Transverse colon (tissue), 3 donors: Measurements from ENCODE around the gene SPRR2F.

ENCODE experiments used
- CTCF ChIP-seq, 5 experiments: fragments of 200-600 bp in 3 of 5; fragments of 450-650 bp in 2 of 5; sonication (generic) in 3 of 5; IDR thresholded peaks; 1 replicate in 2 of 5; 2 replicates in 3 of 5; pipeline ENCODE4 v1.5.1; 2016 to 2017; ENCODE audit warnings: antibody characterized with exemption in 5 of 5, inconsistent platforms in 3 of 5, mild to moderate bottlenecking in 2 of 5, moderate library complexity in 1 of 5
- EP300 ChIP-seq: sonication (generic); formaldehyde crosslinking; IDR thresholded peaks from one replicate; pipeline ENCODE4 v1.6.1; 2017; ENCODE audit warnings: antibody characterized with exemption, low read depth
- POLR2A ChIP-seq: fragments of 450-650 bp; IDR thresholded peaks from one replicate; pipeline ENCODE4 v1.6.1; 2016; ENCODE audit warnings: antibody characterized with exemption, mild to moderate bottlenecking, moderate library complexity

DNA sequence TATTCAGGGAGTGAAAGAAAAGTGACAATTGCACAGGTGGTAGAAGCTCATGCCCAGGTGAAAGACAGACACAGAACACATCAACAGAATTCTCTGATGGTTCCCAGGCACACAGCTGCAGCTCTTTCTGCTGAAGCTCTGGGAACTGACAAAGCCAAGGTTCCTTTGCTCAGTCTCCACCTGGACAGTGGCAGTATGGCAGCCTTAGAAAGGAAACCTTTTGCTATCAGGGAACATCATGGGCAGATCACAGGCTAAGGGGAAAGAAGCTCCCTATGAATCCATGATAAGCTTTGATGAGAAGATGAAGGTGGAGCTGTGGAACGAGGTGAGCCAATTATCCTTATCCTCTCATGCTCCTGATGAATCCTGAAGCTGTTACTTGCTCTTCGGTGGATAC is 43.1 kb downstream of the SPRR2F start:
- TF ChIP-seq CTCF (IDR thresholded peaks at IDR 0.05) = no peak
- no peak for TF ChIP-seq POLR2A
- no peak for TF ChIP-seq EP300
